ENCODE data around the gene GATM. TPM values are rescaled to one million over a fixed set of nuclear protein-coding genes. Genes with fewer than 3 reads are reported as not detected.

Gene GATM
- total and polyA plus RNA-seq, 2 of the 4 experiments (the other 2 are of a cell fraction), result 0.10 to 0.18 TPM

- no TSS peak for BruUV-seq (replicated peaks)
- Histone ChIP-seq H2BK120ac (ENCODE audit: low read depth, low read length) (no peak overlapping the region), H3K36me3 (ENCODE audit: control insufficient read depth, insufficient read depth, low read length) (no peaks in the 10 kb centered on the region), H3K18ac (ENCODE audit: low read depth, low read length) (no peak overlapping the region), H3K14ac (replicated peaks; ENCODE audit: low read depth, low read length) (no peak overlapping the region), H4K8ac (ENCODE audit: low read depth in 2 of 2, low read length in 2 of 2) (no peak overlapping the region), H2BK20ac (ENCODE audit: low read depth, low read length) (no peak overlapping the region), H3K9me1 (ENCODE audit: insufficient read depth, low read length) (no peaks in the 10 kb centered on the region), H2AFZ (replicated peaks; ENCODE audit: low read length, poor library complexity) (no peak overlapping the region), H3K23ac (ENCODE audit: low read depth, low read length) (no peak overlapping the region), H3K4me1 (ENCODE audit: control insufficient read depth, insufficient read depth, low read length) (no peaks in the 10 kb centered on the region), H3K27me3 (ENCODE audit: control insufficient read depth, insufficient read depth, low read length) (peaks cover 31% of the 10 kb centered on the region), H3K4me2 (ENCODE audit: low read depth, low read length) (no peak overlapping the region), H3K4me3 (ENCODE audit: insufficient read depth, low read depth, low read length) (no peak overlapping the region), H4K5ac (ENCODE audit: low read depth, low read length) (no peak overlapping the region), H2BK15ac (ENCODE audit: low read depth, low read length) (no peak overlapping the region), H2AK5ac (ENCODE audit: low read depth, low read length) (no peak overlapping the region), H3K79me1 (ENCODE audit: low read depth in 1 of 2, low read length in 2 of 2) (no peaks in the 10 kb centered on the region), H3K4ac (ENCODE audit: low read depth, low read length) (no peak overlapping the region), H2AK9ac (replicated peaks; ENCODE audit: low read depth, low read length, poor library complexity) (no peak overlapping the region), H3K56ac (ENCODE audit: extremely low read depth, insufficient read depth, low read length) (no peak overlapping the region), H3K9ac (ENCODE audit: low read depth, low read length) (no peak overlapping the region), H3K9me3 (ENCODE audit: control insufficient read depth, insufficient read depth, low read length) (no peaks in the 10 kb centered on the region), H2BK5ac (ENCODE audit: low read depth, low read length, poor library complexity, severe bottlenecking) (no peak overlapping the region), H3K27ac (ENCODE audit: insufficient read depth, low read length) (no peak overlapping the region), H4K20me1 (ENCODE audit: insufficient read depth, low read length) (no peaks in the 10 kb centered on the region), H4K91ac (ENCODE audit: insufficient read depth, low read depth, low read length) (no peak overlapping the region)
- CTCF ChIA-PET, result no interaction called here
- DNase-seq (no peak), ATAC-seq (ENCODE audit: low read depth) (no peak)
- intact Hi-C loops (cut with micrococcal nuclease) (no loop called here), in situ Hi-C loops (cut with MboI; ENCODE audit: low sequenced_read_pairs) (no loop called here), dilution Hi-C loops (cut with HindIII; ENCODE audit: low sequenced_read_pairs, unreplicated experiment) (no loop called here)
- POLR2A ChIA-PET (ENCODE audit: unreplicated experiment), result no interaction called here
- no CpG with 5 or more reads among the region's 7 CpGs for WGBS, 2 experiments (ENCODE audit: extremely low coverage in 2 of 2, insufficient read length in 1 of 2)
- TF ChIP-seq BHLHE40 (IDR thresholded peaks at IDR 0.05; ENCODE audit: low read depth, low read length) (no peak), RAD21 (IDR thresholded peaks at IDR 0.05; ENCODE audit: low read length) (no peak), FOS (IDR thresholded peaks at IDR 0.05; ENCODE audit: low read depth, low read length) (no peak), RCOR1 (IDR thresholded peaks at IDR 0.05; ENCODE audit: insufficient replicate concordance, low read length) (no peak), MAFK (IDR thresholded peaks at IDR 0.05; ENCODE audit: low read depth, low read length) (no peak), POLR2A (IDR thresholded peaks at IDR 0.05; ENCODE audit: low read depth, low read length) (no peak), RFX5 (IDR thresholded peaks at IDR 0.05; ENCODE audit: low read depth, low read length) (no peak), CTCF (conservative IDR thresholded peaks at IDR 0.05; ENCODE audit: low read depth, low read length) (no peak), USF2 (IDR thresholded peaks at IDR 0.05; ENCODE audit: low read depth, low read length) (no peak), MXI1 (IDR thresholded peaks at IDR 0.05; ENCODE audit: borderline replicate concordance, low read depth, low read length) (no peak)
Observed at GRCh38 chr15:45372041-45372995, 6.0 kb downstream of the GATM start.
